NCI-H524 (cell line): ENCODE results near the gene MRLN.

ENCODE experiments used
- DNase-seq, 2 experiments: peaks; one replicate each; lab custom pipeline; 2025; lab: John Stamatoyannopoulos, UW

MRLN gene

DNA sequence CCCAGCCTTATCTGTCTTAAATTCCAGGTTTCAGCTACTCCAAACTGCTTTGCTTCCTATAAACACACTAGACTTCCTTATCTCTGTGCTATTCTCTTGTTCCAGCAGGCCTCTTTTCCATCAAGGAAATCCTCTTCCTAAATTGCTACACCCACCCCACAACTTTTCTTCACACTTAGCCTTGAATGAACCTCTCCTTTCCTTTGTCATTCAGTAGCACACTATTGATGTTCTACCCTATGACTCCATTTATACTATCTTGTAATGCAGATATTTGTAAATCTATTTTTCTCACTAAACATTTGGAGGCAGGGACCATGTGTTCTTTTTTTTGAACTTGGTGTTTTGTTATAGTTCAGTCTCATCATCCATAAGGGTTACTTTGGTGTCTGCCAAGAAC lies 47.3 kb downstream of the MRLN start:
- DNase-seq = no peak

DNA sequence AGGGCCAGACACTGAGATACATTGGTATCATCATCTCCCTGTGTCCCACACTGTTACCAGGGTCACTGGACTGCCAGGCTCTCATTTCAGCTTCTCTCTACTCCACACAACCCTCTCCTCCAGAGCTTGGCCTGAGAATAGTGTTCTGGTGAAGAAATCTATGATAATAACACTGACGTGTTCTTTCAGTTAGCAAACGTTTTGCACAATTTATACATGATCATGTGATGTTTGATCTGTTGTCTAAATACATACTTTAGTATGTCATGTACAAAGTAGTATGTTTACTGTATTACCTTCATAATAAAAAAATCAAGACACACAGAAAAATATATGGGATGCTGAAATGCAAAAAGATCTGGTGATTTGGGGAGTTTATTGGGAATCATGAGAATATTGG lies 48.6 kb downstream of the MRLN start:
- DNase-seq = no peak

- no peak for DNase-seq
These were observed 50.9 kb downstream of the MRLN start for GRCh38 chr10:59702347-59702746.

DNA sequence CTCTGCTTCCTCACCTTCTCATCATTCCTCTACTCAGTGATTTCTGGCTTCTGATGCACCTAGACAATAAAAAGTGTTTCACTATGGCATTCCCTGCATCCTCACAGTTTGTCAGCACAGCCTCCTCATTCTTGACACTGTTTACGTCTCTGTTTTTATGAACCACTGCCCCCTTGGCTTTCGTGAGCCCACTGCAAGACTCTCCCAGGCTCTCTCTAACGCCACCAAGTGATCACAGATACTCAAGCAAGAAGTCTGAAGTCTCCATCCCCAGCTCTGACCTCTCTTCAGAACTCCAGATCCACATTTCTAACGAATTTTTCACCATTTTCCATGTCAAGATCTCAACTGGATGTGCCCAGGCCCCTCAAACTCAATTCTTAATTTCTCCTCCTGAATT lies 52.5 kb downstream of the MRLN start:
- peak in 1 of 2 experiments; percentile 1 for DNase-seq

DNA sequence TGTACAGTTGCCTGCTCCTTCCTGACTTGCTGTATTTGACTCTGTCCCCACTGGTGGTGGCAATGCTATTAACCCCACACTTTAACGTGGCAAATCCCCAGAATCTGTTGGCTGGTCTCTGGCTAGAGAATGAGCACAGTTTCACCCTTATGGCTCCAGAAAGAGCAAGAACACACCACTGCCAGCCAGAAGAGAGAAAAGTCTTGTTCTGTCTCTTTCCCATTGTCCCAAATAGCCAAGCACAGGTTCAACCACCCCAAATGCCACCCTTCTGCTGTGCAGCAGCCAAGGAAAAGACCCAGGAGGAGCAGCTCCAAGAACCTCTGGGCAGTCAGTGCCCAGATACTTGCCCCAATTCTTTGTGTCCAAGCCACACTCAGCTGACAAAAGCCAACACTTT lies 54.9 kb downstream of the MRLN start:
- DNase-seq = no peak

DNA sequence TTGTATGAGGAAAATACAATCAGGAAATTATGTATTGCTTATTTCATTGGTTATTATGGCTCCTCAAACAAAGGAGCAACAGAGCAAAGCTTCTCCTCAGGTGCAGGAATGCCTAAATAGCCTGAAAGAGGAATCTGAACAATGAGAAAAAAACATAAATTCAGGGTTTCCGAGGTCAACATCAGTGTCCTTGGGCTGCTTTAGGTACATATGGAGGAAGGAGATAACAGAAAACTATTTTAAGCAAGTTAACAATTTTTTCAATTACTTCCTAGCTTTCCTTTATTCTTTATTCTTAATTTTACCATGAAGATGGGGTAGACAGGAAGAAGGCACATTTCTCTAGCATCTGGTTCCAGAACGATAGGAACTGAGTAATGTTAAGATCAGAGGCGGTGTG lies 57.6 kb downstream of the MRLN start:
- DNase-seq = no peak

DNA sequence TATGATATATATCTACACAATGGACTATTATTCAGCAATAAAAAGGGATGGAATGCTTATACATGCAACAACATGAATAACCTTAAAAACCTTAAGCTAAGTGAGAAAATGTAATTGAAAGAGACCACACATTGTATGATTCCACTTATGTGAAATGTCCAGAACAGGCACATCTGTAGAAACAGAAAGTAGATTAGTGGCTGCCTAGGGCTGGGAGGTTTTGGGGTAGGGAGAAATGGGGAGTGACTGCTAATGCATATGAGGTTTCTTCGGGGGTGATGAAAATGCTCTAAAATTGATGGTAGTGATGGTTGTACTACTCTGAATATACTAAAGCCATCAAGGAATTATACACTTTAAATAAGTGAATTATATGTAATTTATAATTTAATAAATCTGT lies 58.3 kb downstream of the MRLN start:
- DNase-seq = no peak

DNA sequence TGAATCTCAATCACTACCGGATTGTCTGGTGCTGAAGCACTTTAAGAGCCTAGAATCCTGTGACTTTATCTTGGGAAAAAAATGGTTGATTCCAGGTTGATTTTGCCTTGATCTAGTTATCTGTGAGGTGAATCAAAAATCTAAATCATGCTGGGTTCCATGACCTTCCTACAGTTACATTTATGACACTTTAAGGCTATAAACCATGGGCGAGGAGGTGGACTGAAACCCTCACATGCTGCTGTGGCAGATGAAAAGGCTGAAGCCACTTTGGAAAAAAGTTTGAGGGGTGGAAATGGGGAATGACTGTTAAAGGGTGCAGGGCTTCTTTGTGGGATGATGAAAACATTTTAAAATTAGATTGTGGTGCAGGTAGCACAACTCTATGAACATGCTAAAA lies 61.1 kb downstream of the MRLN start:
- no peak for DNase-seq

DNA sequence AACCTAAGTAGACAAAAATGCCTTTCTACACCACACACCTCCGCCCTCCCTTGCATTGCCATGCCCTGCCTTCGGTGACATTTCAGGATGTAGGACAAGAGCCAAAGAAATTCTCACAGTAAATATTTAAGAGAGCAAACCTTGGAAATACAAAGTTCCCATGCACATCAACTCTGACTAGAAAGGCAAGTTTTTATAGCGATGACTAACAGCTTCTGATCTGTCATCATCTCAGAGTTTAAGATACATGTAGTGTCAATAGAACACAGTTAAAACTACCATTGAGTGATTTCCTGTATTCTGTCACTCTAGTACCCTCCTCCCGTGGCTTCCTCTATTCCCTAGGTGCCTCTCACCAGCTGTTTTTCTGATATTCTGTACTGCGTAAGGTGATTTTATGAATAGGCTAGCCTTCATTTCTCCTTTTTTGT lies 64.3 kb downstream of the MRLN start:
- no peak for DNase-seq

DNA sequence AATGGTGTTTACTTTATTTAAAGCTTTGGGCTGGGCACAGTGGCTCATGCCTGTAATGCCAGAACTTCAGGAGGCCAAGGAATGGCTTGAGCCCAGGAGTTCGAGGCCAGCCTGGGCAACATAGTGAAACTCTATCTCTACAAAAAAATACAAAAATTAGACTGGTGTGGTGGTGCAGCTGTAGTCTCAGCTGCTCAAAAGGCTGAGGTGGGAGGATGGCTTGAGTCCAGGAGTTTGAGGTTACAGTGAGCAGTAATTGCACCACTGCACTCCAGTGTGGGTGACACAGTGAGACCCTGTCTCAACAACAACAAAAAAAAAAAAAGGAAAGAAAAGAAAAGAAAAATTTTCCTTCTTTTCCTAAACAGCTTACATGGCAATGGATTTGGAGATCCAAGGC lies 65.6 kb downstream of the MRLN start:
- DNase-seq = no peak
